HG03521 (cell line): ENCODE results near the gene PCK1.

Source experiments
- ATAC-seq: cut with Tn5 transposase; IDR thresholded peaks from one replicate; pipeline ENCODE4 v1.9.1; 2021; ENCODE audit warnings: mild to moderate bottlenecking, moderate library complexity; ENCODE audit not compliant: unreplicated experiment

The PCK1 gene

GRCh38 chr20:57600320-57601210, 39.7 kb downstream of the PCK1 start:
- ATAC-seq = no peak

GRCh38 chr20:57601211-57601570, 40.3 kb downstream of the PCK1 start:
- no peak for ATAC-seq

- no peak for ATAC-seq
Observed at GRCh38 chr20:57601737-57602136, 40.8 kb downstream of the PCK1 start.

- no peak for ATAC-seq
Observed at GRCh38 chr20:57603120-57603519, 42.2 kb downstream of the PCK1 start.

DNA sequence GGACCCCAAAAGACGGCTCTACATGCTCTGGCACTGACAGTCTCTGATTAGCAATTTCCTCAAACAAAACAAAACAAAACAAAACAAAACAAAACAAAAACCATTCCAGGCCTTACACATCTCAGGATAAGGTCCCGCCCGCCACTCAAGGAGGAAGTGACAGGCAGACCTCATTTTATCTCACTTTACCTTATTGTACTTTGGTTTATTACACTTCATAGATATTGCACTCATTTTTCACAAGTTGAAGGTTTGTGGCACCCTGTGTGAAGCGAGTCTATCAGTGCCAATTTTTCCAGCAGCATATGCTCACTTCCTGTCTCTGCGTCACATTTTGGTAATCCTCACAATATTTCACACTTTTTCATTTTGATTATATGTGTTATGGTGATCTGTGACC, 44.1 kb downstream of the PCK1 start:
- ATAC-seq = no peak

GRCh38 chr20:57605878-57606277, 45.0 kb downstream of the PCK1 start:
- no peak for ATAC-seq

- no peak for ATAC-seq
Observed at GRCh38 chr20:57608516-57608915, 47.6 kb downstream of the PCK1 start.

- no peak for ATAC-seq
Observed at GRCh38 chr20:57609086-57609841, 48.4 kb downstream of the PCK1 start.

DNA sequence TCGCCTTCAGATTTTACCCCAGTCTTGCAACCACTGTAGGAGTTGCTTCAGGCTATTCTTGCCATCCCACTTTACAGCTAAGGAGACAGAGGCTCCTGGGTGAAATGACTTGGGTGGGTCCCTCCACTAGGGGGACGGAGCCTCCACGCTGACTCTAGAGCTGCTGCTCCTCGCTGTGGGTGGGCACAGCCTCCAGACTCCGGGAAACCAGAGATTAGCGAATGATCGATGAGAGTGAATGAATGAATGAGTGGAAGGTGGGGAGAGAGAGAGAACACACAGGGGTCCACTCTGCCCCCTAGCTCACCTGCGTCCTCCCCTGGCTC, 48.9 kb downstream of the PCK1 start:
- ATAC-seq = no peak

GRCh38 chr20:57610261-57610952, 49.5 kb downstream of the PCK1 start:
- ATAC-seq = no peak

DNA sequence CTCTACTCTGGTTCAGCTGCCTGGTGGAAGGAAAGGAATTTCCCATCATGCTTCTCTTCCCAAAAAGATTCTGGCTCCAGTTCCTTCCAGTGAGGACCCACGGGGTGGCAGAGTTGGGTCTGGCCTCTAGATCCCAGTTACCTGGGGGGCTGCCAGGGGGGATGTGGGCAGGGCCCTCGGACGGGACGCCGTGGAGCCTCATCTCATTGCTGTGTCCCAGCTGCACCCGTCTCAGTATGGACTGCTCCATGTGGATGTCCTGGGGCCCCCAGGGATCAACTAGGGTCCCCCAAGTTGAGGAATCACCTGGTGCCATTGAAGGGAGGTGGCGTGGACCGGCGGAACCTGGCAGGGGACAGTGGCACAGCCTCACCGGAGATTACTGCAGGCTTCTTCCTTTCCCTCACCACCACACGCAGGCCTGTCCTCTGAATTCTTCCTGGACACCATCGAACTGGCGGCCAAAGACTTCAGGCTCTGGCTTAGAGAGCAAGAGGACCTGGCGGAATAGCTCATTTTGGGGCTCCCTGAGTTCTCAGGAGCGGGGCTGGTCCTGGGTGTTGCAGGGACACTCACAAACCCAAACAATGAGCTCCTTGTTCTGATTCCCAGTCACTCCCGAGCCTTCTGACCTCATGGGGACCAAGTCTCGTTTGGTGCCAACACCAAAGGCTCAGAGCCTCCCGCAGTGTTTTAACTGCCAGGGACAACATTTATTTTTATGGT, 50.8 kb downstream of the PCK1 start:
- no peak for ATAC-seq

DNA sequence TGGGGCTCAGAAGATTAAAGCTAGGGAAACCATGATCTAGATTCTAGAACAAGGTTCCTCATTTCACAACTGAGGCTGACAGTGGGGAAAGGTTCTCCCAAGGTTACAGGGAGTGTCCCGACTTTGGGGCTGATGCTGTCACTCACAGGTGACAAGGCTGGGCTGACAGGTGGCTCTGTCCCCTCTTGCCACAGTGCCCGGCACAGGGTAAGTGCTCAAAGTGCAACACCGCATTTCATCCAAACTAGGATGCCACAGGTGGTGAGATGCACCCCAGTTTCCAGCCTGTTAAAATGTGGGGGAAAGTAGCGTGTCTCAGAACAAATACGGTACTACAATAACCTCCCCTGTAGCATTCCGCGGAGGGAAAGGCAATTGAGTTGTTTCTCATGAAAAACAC, 51.5 kb downstream of the PCK1 start:
- ATAC-seq = no peak

DNA sequence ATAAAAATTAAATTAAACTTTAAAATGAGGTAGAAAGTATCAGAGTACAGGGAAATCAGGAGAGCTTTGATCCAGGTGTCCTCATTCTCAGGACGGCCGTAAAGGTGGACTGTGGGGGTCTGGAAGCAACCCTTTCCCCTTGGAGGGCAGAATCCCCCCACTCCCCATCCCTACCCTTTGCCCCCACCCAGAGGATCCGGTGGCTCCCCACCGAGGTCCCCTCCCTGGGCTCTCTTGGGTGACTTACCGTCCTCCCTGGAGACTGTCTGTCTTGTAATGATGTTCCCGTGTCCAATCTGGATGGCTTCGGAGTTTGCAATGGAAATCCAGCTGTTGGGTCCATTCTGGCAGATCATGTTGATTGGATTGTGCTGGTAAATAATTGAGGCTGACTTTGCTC, 52.0 kb downstream of the PCK1 start:
- no peak for ATAC-seq

DNA sequence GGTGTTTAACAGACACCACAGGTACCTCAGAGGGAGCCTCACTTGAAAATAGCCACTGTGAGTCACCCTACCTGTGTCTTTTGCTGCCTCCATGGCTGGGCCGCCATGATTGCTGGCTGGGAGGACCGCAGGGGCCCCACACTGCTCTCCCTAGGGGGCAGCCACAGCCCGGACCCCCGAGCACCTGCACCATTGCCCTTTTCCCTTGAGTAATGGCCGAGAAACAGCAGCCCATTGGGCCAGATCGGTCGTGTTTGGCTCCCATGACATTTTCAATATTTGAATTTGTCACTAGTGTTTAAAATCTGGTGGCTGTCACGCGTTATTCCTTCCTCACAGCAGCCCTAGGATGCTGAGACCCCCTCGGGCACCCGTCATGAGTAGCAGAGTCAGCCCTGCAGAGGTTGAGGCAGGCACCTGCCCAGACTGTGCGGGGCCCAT, 52.6 kb downstream of the PCK1 start:
- ATAC-seq = no peak

DNA sequence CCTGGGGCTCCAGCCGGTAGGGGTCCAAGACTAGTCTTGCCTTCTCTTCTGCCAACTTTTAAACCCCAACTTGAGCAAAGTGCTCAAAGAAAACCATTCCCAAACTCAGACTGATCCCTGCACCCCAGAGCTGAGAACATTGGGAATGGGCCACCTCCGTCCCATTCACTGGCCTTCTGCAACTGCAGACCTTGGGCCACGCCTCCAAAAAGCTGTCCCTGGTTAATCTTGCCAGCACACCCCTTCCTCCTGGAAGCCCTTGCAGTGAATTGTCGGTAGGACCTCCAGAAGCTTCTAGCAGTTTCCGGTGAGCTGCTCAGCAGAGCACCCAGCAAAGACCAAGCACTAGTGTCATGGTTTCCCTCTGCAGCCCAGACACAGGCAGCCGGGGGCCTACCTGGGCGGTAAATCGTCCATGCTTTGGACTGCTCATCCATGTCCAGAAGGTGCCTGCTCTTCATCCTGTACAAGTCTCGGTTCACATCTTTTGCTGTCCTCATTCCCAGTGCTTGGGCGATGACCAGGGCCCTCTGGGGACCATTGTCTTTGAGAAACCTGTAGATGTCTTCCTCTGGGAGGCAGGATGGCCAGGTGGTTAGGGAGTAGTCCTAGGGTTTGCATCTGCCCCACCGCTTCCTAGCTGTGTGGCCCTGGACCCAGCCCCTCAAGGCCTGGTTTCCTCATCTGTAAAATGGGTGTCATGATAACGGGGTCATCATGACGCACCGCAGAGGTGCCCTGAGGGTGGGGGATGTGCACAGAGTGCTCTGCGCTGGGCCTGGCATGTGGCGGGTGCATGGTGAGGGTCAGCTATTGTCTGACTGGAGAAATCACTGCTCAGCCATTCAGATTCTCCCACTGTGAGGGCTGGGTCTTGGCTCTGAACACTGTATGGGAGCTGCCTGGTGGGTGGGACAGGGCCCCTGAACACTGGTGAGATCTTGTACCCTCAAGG, 53.9 kb downstream of the PCK1 start:
- ATAC-seq = no peak

DNA sequence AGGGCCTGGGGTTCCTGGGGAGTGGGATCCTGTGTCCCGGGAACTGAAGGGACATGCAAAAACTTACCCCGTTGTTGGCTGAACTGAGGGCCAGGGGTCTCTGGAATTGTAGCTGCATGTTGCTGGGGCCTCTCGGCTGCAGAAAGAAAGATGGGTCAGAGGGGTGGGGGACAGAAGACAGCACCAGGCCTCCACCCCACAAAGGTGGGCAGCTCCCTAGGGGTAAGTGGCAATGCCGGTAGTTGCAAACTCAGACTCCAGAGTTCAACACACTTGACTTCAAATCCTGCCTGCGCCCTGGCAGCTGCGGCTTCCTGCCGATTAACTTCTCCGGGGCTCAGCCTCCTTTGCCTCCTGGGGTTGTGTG, 54.5 kb downstream of the PCK1 start:
- ATAC-seq = no peak

DNA sequence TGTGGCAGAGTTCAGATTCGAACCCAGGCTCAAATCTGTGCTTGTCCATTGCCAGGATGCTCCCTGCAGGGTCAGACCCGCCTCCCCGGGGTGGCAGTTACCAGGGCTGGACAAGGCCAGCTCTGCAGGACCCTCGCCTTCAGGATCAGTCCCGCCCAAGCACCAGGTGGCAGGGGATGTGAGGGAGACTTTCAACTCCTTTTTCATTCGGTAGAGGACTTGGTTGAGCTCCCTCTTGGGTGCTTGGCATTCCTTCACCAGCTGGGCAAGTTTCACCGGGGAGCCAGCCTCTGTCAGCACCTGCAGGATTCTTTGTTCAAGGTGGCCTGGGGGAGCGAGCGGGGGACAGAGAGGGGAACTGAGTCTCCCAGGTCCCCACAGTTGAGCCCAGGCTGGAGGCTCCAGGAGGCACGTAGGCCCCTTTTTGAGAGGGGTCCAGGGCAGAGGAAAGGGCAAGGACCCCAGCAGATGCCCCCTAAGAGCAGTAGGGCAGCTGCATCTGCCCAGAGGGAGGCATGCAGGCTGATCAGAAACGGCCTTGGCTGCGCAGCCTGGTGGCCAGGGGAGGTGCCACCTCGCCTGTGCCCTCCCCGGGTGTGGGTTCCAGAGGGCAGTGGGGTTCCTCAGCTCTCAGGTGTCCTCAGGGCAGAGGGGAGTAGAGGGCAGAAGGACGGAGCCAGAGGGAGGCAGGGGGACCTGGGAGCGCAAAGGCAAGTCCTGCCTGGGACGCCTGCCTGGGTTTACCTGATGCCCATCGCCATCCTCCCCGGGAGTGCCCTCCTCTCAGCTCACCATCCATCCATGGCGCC, 55.4 kb downstream of the PCK1 start:
- ATAC-seq = no peak

DNA sequence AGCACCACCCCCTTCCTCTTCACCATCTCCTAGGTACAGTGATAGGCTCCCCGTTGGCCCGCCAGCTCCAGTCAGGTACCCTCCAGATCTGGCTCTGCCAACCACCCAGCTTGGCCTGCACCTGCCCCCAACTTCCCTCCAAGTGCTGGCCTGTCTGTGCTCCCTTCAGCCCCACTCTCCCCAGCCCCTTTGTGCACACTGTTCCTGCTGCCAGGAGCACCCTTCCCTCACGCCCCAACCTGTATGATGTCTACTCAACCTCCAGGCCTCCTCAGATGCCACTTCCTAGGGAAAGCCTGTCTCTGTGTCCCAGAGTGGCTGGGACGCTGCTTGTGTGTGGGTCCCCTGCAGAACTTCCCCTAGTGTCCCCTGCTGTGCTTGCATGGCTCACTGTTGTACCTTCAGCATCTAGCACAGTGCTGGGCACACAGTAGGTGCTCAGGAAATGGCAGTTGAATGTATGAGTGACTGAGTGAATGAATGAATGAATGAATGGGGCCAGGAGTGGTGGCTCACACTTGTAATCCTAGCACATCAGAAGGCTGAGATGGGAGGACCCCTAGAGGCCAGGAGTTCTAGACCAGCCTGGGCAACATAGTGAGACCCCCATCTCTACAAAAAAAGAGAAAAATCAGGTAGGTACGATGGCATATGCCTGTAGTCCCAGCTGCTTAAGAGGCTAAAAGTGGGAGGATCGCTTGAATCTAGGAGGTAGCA, 56.3 kb downstream of the PCK1 start:
- no peak for ATAC-seq
